K562 (cell line): ENCODE data around the gene ZNF565.

Experiments used
- CAMTA2 ChIP-seq: fragments of 250-450 bp; sonication (Bioruptor Pico); conservative IDR thresholded peaks from 2 replicates; pipeline ENCODE4 v1.5.1; 2022
- CBFB ChIP-seq: sonication (generic); formaldehyde crosslinking; IDR thresholded peaks from 2 replicates; pipeline ENCODE4 v1.4.0; 2020; ENCODE audit warnings: mild to moderate bottlenecking, missing genetic modification reagents
- CHD4 ChIP-seq: fragments of 200-600 bp; sonication (generic); IDR thresholded peaks from 3 replicates; pipeline ENCODE4 v1.6.1; 2012; ENCODE audit warnings: low read depth, mild to moderate bottlenecking, mixed read lengths, low read length, inconsistent platforms; ENCODE audit not compliant: insufficient read depth, insufficient replicate concordance, poor library complexity, severe bottlenecking
- SMAD1 ChIP-seq: fragments of 150-350 bp; IDR thresholded peaks from 2 replicates; pipeline ENCODE4 v1.6.1; 2014; ENCODE audit warnings: low read length, low read depth; ENCODE audit not compliant: partially characterized antibody
- SP1 ChIP-seq: sonication (generic); formaldehyde crosslinking; IDR thresholded peaks from 2 replicates; pipeline ENCODE4 v1.8.1; 2022; ENCODE audit warnings: mild to moderate bottlenecking, missing genetic modification reagents
- SRSF3 ChIP-seq: fragments of 200-400 bp; formaldehyde crosslinking; IDR thresholded peaks from 2 replicates; pipeline ENCODE4 v1.6.1; 2016; ENCODE audit warnings: mild to moderate bottlenecking, low read length, moderate library complexity; ENCODE audit not compliant: insufficient read depth
- STAG1 ChIP-seq: sonication (generic); formaldehyde crosslinking; IDR thresholded peaks from 2 replicates; pipeline ENCODE4 v1.5.0; 2020; ENCODE audit warnings: missing genetic modification reagents, borderline replicate concordance
- ZNF121 ChIP-seq: sonication (generic); formaldehyde crosslinking; conservative IDR thresholded peaks from 2 replicates; pipeline ENCODE4 v1.8.0; 2022; ENCODE audit warnings: missing genetic modification reagents
- TF ChIP-seq, protein P1 (sequence below): fragments of 250-450 bp; sonication (Bioruptor Pico); IDR thresholded peaks from 2 replicates; pipeline ENCODE4 v1.4.0; 2020; ENCODE audit warnings: borderline replicate concordance

- TF ChIP-seq, protein P1, sequence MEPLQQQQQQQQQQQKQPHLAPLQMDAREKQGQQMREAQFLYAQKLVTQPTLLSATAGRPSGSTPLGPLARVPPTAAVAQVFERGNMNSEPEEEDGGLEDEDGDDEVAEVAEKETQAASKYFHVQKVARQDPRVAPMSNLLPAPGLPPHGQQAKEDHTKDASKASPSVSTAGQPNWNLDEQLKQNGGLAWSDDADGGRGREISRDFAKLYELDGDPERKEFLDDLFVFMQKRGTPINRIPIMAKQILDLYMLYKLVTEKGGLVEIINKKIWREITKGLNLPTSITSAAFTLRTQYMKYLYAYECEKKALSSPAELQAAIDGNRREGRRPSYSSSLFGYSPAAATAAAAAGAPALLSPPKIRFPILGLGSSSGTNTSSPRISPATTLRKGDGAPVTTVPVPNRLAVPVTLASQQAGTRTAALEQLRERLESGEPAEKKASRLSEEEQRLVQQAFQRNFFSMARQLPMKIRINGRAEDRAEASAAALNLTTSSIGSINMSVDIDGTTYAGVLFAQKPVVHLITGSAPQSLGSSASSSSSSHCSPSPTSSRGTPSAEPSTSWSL (CRISPR knock-in tag), result no peak
- no peak for TF ChIP-seq SRSF3
- TF ChIP-seq CAMTA2, result no peak
- no peak for TF ChIP-seq SP1 (CRISPR knock-in tag)
- TF ChIP-seq CBFB (CRISPR knock-in tag), result no peak
- no peak for TF ChIP-seq ZNF121 (CRISPR knock-in tag)
- TF ChIP-seq CHD4, result no peak
- TF ChIP-seq SMAD1, result no peak
- TF ChIP-seq STAG1 (CRISPR knock-in tag), result no peak
Measured at GRCh38 chr19:36149673-36150406, 64.6 kb downstream of the ZNF565 start.
